Heart right ventricle (tissue), 16 donors: Measurements from ENCODE around the gene CDC25B. TPM values are rescaled to one million over a fixed set of nuclear protein-coding genes. Genes with fewer than 3 reads are reported as not detected.

ENCODE experiments used
- ATAC-seq, 8 donors: fragments of 200-7000 bp; cut with Tn5 transposase; one replicate each; pipeline ENCODE4 v1.9.1; 2020; ENCODE audit warnings: mild to moderate bottlenecking in 8 of 8, moderate library complexity in 8 of 8, moderate number of reproducible peaks in 1 of 8
- DNase-seq, 2 donors: peaks; one replicate each; pipeline ENCODE4 v3.0.0-alpha.2; 2020
- H3K27ac ChIP-seq, 10 donors: fragments of 200-600 bp; sonication (generic) in 2 of 10; one replicate each; pipeline versions ENCODE4 v1.5.0 to v1.8.0; 2020 to 2022; ENCODE audit warnings: mild to moderate bottlenecking in 3 of 10
- H3K27me3 ChIP-seq, 7 donors: fragments of 200-600 bp; one replicate each; pipeline ENCODE4 v1.8.0; 2021 to 2022; ENCODE audit warnings: mild to moderate bottlenecking in 2 of 7
- H3K36me3 ChIP-seq, 9 donors: fragments of 200-600 bp; sonication (generic) in 1 of 9; one replicate each; pipeline versions ENCODE4 v1.5.0 to v1.8.0; 2020 to 2022; ENCODE audit warnings: mild to moderate bottlenecking in 2 of 9
- H3K4me1 ChIP-seq, 9 donors: fragments of 200-600 bp; sonication (generic) in 1 of 9; one replicate each; pipeline versions ENCODE4 v1.5.0 to v1.8.0; 2020 to 2022; ENCODE audit warnings: mild to moderate bottlenecking in 4 of 9
- H3K4me3 ChIP-seq, 10 donors: fragments of 200-600 bp; sonication (generic) in 2 of 10; one replicate each; pipeline versions ENCODE4 v1.5.0 to v1.8.0; 2020 to 2022; ENCODE audit warnings: mild to moderate bottlenecking in 7 of 10, moderate library complexity in 2 of 10
- H3K9me3 ChIP-seq, 11 donors: fragments of 200-600 bp in 10 of 11; sonication (generic) in 2 of 11; one replicate each; pipeline versions ENCODE4 v1.5.0 to v1.8.0; 2013 to 2022; ENCODE audit warnings: mild to moderate bottlenecking in 2 of 11, control low read depth in 1 of 11, moderate library complexity in 1 of 11
- WGBS, 2 donors: extraction: QIAGEN DNeasy Blood & Tissue Kit; methylation state at CpG; one replicate each; pipeline ENCODE4 v1.1.7; 2013; ENCODE audit warnings: inconsistent platforms in 1 of 2; 5-methylcytosine and 5-hydroxymethylcytosine counted together
- intact Hi-C, 10 donors: fragments of 100-400 bp; cut with DNase I; formaldehyde crosslinking; loops; one replicate each; pipeline versions ENCODE4 v1.11.1 to v1.14.2; 2022
- polyA plus RNA-seq, 2 donors: library from polyadenylated mRNA; stranded (reverse); fragments of 200-250 nt; gene quantifications; one replicate each; pipeline ENCODE4 v1.2.3, GENCODE V29; 2013
- total RNA-seq, 10 donors: library from RNA; stranded (reverse); fragmentation: NEBNext Ultra II Directional in 3 of 10; extraction: Animal tissue kit (Norgen Biotek cat#: 25700) in 3 of 10; gene quantifications; one replicate each; pipeline versions ENCODE4 v1.2.1 to v1.2.4, GENCODE V29; 2021 to 2023
- TF ChIP-seq, protein P1 (sequence below), 9 donors: fragments of 200-600 bp; sonication (generic) in 2 of 9; IDR thresholded peaks; one replicate each; pipeline versions ENCODE4 v1.5.0 to v1.8.0; 2021 to 2022; ENCODE audit warnings: antibody characterized with exemption in 9 of 9, mild to moderate bottlenecking in 5 of 9, moderate library complexity in 1 of 9
- donor health status: Arrhythmogenic right ventricular cardiomyopathy.
- donor health status: ischemic (EF 13 %, LVEDD 7.1; RV severe dilation, severe dysfunction).
- donor health status: healthy with polysubstance abuse.
- donor health status: DM: no; HTN: yes; CAD: no.
- donor health status: DM: no; HTN: no; CAD: no.
- donor health status: ischemic (EF 25% LVEDD 6.9; RV normal size, moderate dysfunction).
- donor health status: ischemic (EF 25% LVEDD 5.7; RV mildly dilated, moderate dysfunction).
- donor health status: healthy.
- donor health status: DM: yes; HTN: yes; CAD: no.
- donor health status: Ischemic cardiomyopathy.
- donor health status: ischemic (EF 35%, LVEDD 5.7; RV mildly dilated, moderate dysfunction).
- donor health status: nonischemic (EF 11% LVEDD 7.7; RV severe dilation, severe dysfunction).
- donor health status: DM: yes; HTN: yes; CAD: no.
- donor health status: PGD.
- donor health status: ischemic (EF 29% LVEDD 5.4; RV normal size, mild dysfunction).
- donor health status: nonischemic (EF 23%, LVEDD 6.1; RV moderate dilation, normal function).

The CDC25B gene
- total and polyA plus RNA-seq, 12 donors, result 2.8 to 17.3 (median 5.5) TPM

DNA sequence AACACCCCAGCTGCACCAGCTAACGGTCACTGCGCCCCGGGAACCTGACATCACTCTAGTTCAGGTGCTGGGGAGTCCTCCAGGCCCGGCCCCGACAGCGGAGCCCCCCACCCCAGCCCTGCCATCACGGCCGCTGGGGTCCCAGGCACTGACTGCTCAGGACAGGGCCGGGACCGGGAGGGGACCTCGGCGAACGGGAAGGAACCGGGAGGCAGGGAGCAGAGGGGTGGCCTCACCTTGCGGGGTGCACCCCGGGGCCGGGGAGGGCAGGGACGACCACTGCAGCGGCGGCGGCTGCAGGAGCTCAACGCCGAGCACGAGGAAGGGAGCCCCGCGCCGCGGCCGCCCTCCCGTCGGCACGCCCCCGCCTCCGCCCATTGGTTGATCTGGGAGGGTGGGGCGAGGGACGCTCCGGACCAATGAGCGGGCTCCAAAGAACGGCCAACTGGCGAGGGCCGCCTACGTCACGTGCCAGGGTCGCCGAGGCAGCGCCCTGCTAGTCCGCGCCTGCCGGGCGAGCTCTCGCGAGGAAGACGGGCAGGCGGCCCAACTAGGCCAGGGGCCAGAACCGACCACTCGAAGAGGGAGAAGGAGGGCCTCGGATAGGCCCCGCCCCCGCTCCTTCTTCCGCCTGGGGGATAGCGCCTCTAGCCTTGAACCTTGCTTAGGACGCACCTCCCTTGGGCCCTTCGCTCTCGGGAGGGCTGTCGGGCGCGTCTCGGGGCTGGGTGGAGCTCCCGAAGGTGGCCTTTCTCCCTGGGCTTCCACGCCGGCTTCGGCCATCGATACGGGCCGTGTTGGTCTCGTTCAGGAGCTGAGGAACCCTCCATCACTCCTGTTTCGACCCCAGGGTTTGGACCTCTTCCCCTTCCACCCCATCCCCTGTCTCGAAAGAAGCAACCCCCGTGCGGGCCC is 28.4 kb upstream of the CDC25B start, which contains the start of gene ADISSP:
Gene ADISSP, minus strand, starts transcription at position 327 of the 915 bp plus-strand sequence. CDS start 7,653 bp downstream, outside the sequence.
- WGBS, 2 donors, result 0 to 1% methylated on average over 72 to 80 of the region's 80 CpGs
- peak; percentile 95 to 98 (median 96) for ATAC-seq
- H3K4me3 ChIP-seq, result peak within 1 kb of the TSS; percentile 53 to 83 (median 65)
- H3K27me3 ChIP-seq, result no peaks in the 10 kb centered on the region
- peak within 1 kb of the TSS; percentile 48 to 95 (median 85) for H3K27ac ChIP-seq
- no peaks in the 10 kb centered on the region for H3K36me3 ChIP-seq
- intact Hi-C loops, result loop anchor here in 6 of 10 donors (5.0 kb wide), 3 partner anchors 45 to 90 kb away; no protein-coding TSS in a partner anchor
- TF ChIP-seq, protein P1, sequence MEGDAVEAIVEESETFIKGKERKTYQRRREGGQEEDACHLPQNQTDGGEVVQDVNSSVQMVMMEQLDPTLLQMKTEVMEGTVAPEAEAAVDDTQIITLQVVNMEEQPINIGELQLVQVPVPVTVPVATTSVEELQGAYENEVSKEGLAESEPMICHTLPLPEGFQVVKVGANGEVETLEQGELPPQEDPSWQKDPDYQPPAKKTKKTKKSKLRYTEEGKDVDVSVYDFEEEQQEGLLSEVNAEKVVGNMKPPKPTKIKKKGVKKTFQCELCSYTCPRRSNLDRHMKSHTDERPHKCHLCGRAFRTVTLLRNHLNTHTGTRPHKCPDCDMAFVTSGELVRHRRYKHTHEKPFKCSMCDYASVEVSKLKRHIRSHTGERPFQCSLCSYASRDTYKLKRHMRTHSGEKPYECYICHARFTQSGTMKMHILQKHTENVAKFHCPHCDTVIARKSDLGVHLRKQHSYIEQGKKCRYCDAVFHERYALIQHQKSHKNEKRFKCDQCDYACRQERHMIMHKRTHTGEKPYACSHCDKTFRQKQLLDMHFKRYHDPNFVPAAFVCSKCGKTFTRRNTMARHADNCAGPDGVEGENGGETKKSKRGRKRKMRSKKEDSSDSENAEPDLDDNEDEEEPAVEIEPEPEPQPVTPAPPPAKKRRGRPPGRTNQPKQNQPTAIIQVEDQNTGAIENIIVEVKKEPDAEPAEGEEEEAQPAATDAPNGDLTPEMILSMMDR (IDR thresholded peaks at IDR 0.05), result peak in 6 of 9 donors; percentile 7 to 40 (median 19)
- DNase-seq, result peak; percentile 99
- no peaks in the 10 kb centered on the region for H3K9me3 ChIP-seq
- H3K4me1 ChIP-seq, result peaks cover 7 to 61% (median 38%) of the 10 kb centered on the region in 9 donors

DNA sequence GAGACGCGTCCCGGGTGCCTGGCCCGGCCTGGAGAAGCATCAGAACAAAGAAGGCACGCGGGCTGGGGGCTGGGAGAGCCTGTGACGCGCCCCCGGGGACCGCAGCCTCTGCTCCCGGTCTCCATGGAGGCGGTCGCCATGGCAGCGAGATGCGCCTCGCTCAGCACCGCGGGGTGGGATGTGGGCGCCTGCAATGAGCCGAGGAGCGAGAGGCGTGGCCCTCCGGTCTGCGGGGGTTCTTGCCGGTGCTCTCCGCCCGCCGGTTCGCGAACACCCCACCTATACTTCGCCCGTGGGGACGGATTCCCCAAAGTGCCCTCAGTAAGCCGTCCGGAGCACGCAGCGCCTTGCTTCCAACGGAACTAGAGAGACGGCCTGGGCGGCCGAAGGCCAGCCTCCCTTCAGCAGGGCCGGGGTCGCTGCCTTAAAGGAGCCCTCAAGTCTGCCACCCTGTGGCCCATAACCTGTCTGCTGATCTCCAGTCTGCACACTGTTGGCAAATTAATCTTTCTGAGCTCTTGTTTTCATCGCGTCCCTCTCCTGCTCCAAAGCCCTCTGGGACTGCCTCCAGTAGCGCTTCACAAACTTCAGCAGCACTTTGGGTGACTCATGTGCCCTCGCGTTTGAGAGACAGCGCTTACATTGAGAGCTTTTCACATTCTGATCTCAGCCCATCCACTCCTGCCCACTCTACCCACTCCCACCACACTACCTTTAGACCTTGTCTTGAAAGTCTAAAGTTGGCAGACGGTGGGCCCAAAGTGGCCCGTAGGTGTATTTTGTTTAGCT is 27.6 kb upstream of the CDC25B start:
- Histone ChIP-seq H3K27ac (peak overlapping the region; percentile 48 to 95 (median 85)), H3K9me3 (no peaks in the 10 kb centered on the region), H3K36me3 (no peaks in the 10 kb centered on the region), H3K4me3 (peak overlapping the region; percentile 53 to 83 (median 65)), H3K27me3 (no peaks in the 10 kb centered on the region), H3K4me1 (peaks cover 7 to 53% (median 38%) of the 10 kb centered on the region in 9 donors)
- TF ChIP-seq, protein P1 (IDR thresholded peaks at IDR 0.05), result peak; percentile 28 to 69 (median 59)
- 1 to 2% methylated on average over 51 of the region's 51 CpGs for WGBS, 2 donors
- intact Hi-C loops, result loop anchor here in 6 of 10 donors (5.0 kb wide), 3 partner anchors 46 to 91 kb away; no protein-coding TSS in a partner anchor
- ATAC-seq, result peak; percentile 43 to 74 (median 61)
- DNase-seq, result peak; percentile 68 to 72

DNA sequence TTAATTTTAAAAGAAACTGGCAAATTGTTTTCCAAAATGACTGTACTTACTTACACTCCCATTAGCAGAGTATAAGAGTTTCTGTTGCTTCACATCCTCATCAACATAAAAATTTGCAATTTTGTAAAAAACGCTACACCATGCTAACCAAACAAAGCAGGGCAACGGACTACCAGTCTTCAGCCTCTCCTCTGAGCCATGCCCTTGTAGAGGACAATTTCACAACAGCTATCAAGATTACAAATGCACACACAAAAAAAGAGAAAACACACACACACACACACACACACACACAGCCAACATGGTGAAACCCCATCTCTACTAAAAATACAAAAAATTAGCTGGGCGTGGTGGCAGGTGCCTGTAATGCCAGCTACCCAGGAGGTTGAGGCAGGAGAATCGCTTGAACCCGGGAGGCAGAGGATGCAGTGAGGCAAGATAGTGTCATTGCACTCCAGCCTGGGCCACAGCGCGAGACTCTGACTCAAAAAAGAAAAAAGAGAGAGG is 24.5 kb upstream of the CDC25B start:
- 82 to 91% methylated on average over 7 of the region's 7 CpGs for WGBS, 2 donors
- TF ChIP-seq, protein P1 (IDR thresholded peaks at IDR 0.05), result no peak
- no peaks in the 10 kb centered on the region for H3K27me3 ChIP-seq
- H3K4me3 ChIP-seq, result no peak overlapping the region
- intact Hi-C loops, result loop anchor here in 1 of 10 donors (10.0 kb wide), 1 partner anchor 97 kb away; no protein-coding TSS in a partner anchor
- H3K36me3 ChIP-seq, result no peaks in the 10 kb centered on the region
- H3K9me3 ChIP-seq, result peaks cover 0 to 4% (median 0%) of the 10 kb centered on the region in 11 donors
- ATAC-seq (no peak), DNase-seq (no peak)
- no peak overlapping the region for H3K27ac ChIP-seq
- H3K4me1 ChIP-seq, result peaks cover 7 to 22% (median 18%) of the 10 kb centered on the region in 9 donors
